Breast epithelium (tissue), 3 donors: ENCODE results near the gene VEGFA.

Experiments
- POLR2AphosphoS5 ChIP-seq, 3 donors: sonication (generic); formaldehyde crosslinking; IDR thresholded peaks; one replicate each; pipeline ENCODE4 v1.6.1; 2017; ENCODE audit warnings: antibody characterized with exemption in 3 of 3
- TF ChIP-seq, protein P1 (sequence below), 3 donors: fragments of 450-650 bp; IDR thresholded peaks; one replicate each; pipeline ENCODE4 v1.5.1; 2016 to 2017; ENCODE audit warnings: antibody characterized with exemption in 3 of 3, mild to moderate bottlenecking in 3 of 3, moderate library complexity in 3 of 3

DNA sequence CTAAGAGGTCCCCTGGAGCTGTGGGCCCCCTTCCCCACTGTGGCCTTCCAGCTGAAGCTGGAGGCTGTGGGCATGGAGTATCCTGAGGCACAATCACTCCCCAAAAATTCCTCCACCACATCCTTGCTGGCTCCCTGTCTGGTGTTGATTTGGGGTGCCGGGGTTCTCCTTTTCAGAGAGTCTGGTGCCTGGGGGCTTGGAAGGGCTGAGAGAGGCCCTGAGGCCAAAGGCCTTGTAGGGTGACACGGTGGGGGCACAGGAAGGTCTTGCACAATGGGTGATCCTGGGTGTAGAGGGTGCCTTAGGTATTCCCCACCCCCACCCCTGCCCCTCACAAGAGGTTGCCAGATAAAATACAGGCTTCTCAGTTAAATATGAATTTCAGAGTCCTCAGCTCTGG, 33.2 kb upstream of the VEGFA start:
- TF ChIP-seq POLR2AphosphoS5 (IDR thresholded peaks at IDR 0.05), result no peak
- TF ChIP-seq, protein P1, sequence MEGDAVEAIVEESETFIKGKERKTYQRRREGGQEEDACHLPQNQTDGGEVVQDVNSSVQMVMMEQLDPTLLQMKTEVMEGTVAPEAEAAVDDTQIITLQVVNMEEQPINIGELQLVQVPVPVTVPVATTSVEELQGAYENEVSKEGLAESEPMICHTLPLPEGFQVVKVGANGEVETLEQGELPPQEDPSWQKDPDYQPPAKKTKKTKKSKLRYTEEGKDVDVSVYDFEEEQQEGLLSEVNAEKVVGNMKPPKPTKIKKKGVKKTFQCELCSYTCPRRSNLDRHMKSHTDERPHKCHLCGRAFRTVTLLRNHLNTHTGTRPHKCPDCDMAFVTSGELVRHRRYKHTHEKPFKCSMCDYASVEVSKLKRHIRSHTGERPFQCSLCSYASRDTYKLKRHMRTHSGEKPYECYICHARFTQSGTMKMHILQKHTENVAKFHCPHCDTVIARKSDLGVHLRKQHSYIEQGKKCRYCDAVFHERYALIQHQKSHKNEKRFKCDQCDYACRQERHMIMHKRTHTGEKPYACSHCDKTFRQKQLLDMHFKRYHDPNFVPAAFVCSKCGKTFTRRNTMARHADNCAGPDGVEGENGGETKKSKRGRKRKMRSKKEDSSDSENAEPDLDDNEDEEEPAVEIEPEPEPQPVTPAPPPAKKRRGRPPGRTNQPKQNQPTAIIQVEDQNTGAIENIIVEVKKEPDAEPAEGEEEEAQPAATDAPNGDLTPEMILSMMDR (IDR thresholded peaks at IDR 0.05), result no peak
